Stimulated activated effector memory CD8-positive, alpha-beta T cell treated with anti-CD3 and anti-CD28 coated beads, Interleukin-12 subunit alpha, Interleukin-12 subunit beta, amount 100 ng/mL, for 72 hours (primary cell): ENCODE results near the gene KCNQ5.

ENCODE experiments used
- ATAC-seq: fragments of 150-1000 bp; cut with Tn5 transposase; 2 replicates; pipeline ENCODE4 v1.10.0; 2021
- DNase-seq, 2 donors: peaks; one replicate each; pipeline ENCODE4 v3.0.0; 2021 to 2022; ENCODE audit warnings: low spot score in 2 of 2
- H3K27ac Mint-ChIP-seq: one replicate; pipeline ENCODE4 v1.8.0; 2022; ENCODE audit warnings: mild to moderate bottlenecking, mixed read lengths
- H3K36me3 Mint-ChIP-seq: one replicate; pipeline ENCODE4 v1.8.0; 2022; ENCODE audit warnings: mild to moderate bottlenecking, mixed read lengths
- H3K4me1 Mint-ChIP-seq: one replicate; pipeline ENCODE4 v1.8.0; 2022; ENCODE audit warnings: mixed read lengths
- H3K4me3 Mint-ChIP-seq: one replicate; pipeline ENCODE4 v1.8.0; 2022; ENCODE audit warnings: mild to moderate bottlenecking, mixed read lengths
- H3K9me3 Mint-ChIP-seq: one replicate; pipeline ENCODE4 v1.8.0; 2022; ENCODE audit warnings: mixed read lengths

Gene KCNQ5

DNA sequence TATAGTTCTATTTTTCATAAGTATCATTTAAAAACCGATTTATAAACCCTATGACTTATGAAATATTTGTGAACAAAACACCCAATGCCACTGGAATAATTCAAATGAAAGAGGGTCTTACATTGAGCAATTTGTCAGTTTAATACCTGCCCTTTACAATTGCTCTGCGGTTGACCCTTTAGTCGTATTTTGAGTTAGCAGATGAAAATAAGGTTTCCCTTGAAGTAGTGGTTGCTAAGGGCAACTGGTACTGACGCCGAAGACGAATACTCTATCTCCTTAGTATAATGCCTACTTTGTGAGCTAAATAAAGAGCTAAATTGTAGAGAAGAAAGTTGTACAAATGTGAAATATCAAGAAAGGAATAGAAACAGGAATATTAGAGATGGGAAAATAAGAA lies 69.4 kb downstream of the KCNQ5 start:
- no peaks in the 10 kb centered on the region for H3K9me3 Mint-ChIP-seq
- no peak overlapping the region for H3K27ac Mint-ChIP-seq
- H3K4me3 Mint-ChIP-seq, result no peak overlapping the region
- DNase-seq (no peak), ATAC-seq (no peak)
- no peaks in the 10 kb centered on the region for H3K4me1 Mint-ChIP-seq
- H3K36me3 Mint-ChIP-seq, result no peaks in the 10 kb centered on the region

DNA sequence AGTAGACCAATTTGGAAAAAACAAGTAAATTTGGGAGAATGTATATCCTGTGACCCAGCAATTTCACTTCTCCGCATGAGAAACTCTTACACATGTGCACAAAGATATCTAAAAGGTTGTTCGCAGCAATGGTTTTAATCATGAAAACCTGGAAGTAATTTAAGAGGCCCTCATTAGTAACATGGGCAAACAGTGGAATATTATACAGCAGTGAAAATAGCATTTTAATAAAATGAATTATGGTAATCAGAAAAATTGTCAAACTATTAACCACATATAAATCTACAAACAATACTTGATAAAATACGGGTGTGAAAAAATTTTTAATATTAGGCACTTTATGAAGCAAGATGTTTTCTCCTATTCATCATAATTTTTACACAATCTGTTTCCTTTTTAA lies 74.2 kb downstream of the KCNQ5 start:
- DNase-seq (no peak), ATAC-seq (no peak)
- Mint-ChIP-seq H3K9me3 (no peaks in the 10 kb centered on the region), H3K4me3 (no peak overlapping the region), H3K4me1 (no peaks in the 10 kb centered on the region), H3K27ac (no peak overlapping the region), H3K36me3 (no peaks in the 10 kb centered on the region)

DNA sequence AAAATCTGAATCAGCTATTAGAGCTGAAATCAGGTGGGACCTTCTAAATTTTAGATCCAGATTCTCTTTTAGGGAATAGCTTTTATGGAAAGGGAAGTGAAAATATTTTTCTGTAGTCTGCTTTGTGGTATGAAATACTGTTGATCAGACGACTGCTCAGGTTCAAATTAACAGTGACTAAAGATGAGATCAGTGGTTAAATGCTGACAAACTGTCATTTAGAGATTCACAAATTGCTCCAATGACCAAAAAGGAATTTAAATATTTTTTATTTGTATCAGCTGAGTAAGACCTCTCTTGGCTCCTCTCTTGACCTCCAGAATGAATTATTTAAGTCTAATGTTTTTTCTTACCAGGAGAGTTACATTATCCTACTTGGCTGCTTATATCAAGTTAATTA lies 77.3 kb downstream of the KCNQ5 start:
- no peak overlapping the region for H3K4me3 Mint-ChIP-seq
- no peaks in the 10 kb centered on the region for H3K9me3 Mint-ChIP-seq
- DNase-seq (no peak), ATAC-seq (no peak)
- no peaks in the 10 kb centered on the region for H3K4me1 Mint-ChIP-seq
- H3K36me3 Mint-ChIP-seq, result no peaks in the 10 kb centered on the region
- no peak overlapping the region for H3K27ac Mint-ChIP-seq

DNA sequence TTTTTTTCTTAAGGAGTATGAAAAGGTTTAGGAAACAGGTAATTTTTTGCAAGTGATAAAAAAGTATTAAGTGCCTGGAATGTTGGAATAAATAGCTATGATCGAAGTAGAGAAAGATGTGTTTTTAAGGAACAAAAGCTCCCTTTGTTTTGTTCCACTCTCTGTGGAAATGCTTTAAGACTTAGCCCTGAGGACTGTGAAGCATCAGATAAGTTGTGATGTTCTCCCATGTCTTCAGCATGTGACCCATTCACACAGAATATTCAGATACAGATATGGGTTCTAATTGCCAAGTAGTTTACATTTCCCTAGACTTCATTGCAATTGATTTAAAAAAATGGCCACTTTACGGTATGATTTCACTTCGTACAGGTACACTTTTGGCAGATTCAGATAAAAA lies 80.6 kb downstream of the KCNQ5 start:
- Mint-ChIP-seq H3K27ac (no peak overlapping the region), H3K4me3 (no peak overlapping the region), H3K9me3 (no peaks in the 10 kb centered on the region), H3K36me3 (no peaks in the 10 kb centered on the region), H3K4me1 (no peaks in the 10 kb centered on the region)
- ATAC-seq (no peak), DNase-seq (no peak)

DNA sequence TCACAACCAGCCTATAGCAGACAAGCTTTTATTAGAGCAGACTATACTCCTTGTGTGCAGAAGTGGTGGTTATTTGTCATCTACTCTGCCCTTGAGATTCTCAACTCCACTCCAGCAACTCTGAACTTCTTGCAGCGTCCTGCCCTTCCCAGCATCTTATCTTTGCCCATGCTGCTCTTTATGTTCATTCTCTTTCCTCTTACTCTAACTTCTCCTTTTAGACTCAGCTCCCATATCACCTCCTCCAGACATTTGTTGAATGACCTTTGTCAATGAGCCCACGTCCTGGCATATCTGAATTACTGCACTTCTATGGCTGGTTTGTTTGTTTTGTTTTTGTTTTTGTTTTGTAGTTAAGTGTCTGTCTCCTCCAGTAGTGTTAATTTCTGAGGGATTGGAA lies 81.2 kb downstream of the KCNQ5 start:
- Mint-ChIP-seq H3K9me3 (no peaks in the 10 kb centered on the region), H3K27ac (no peak overlapping the region), H3K36me3 (no peaks in the 10 kb centered on the region), H3K4me1 (no peaks in the 10 kb centered on the region), H3K4me3 (no peak overlapping the region)
- no peak for ATAC-seq
- DNase-seq, result no peak

DNA sequence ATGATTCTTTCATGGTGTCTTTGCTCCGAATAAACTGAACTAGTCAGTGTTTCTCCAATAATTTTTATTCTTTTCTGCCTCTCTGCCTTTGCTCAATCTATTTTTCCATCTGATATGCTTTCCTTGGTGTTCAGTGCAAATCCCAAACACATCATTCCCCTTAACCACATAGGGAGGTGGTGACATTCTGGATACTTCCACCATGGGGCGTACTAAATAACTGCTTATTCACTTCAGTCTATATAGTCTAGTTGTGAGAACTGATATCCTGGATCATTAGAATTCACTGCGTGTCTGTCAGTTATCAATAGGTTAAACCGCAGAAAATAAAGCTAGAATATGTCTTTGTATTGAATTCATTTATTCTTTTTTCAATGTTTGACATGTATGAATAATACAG lies 83.1 kb downstream of the KCNQ5 start:
- no peaks in the 10 kb centered on the region for H3K4me1 Mint-ChIP-seq
- H3K4me3 Mint-ChIP-seq, result no peak overlapping the region
- H3K9me3 Mint-ChIP-seq, result peaks cover 3% of the 10 kb centered on the region
- H3K36me3 Mint-ChIP-seq, result no peaks in the 10 kb centered on the region
- H3K27ac Mint-ChIP-seq, result no peak overlapping the region
- ATAC-seq, result no peak
- no peak for DNase-seq

DNA sequence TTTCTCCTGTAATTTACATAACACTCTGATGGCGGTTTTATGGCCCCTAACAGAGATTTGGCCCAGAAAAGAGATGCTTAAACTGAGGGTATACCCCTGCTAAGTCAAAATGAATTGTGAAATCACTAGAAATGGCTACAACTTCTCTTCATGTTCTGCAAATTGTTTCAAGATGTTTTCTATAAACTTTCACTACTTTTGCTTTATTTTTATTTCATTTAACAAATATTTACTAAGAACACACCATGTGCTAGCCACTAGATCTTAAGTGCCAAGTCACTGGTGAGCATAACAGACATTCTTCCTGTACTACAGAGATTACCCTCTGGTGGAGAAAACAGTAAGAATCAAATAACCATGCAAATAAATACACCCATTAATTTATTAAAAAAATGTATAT lies 87.6 kb downstream of the KCNQ5 start:
- no peaks in the 10 kb centered on the region for H3K4me1 Mint-ChIP-seq
- ATAC-seq (no peak), DNase-seq (no peak)
- no peak overlapping the region for H3K27ac Mint-ChIP-seq
- no peak overlapping the region for H3K4me3 Mint-ChIP-seq
- peaks cover 9% of the 10 kb centered on the region for H3K9me3 Mint-ChIP-seq
- H3K36me3 Mint-ChIP-seq, result no peaks in the 10 kb centered on the region

DNA sequence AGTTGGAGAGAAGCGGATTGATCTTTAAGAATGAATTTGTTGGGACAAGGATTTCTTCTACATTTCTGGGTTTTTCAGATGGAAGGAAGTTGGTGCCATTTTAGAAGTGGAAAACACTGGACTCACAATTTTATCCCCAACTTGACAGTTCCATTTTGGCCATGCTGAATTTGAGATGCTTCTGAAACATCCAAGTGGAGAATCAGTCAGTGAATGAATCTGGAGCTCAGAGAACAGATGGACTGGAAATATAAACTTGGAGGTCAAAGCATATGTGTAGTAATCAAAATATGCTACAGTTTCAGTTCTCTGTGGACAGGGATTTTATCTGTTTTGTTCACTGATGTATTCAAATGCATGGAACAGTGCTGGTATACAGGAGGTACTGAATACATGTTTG lies 89.9 kb downstream of the KCNQ5 start:
- no peaks in the 10 kb centered on the region for H3K36me3 Mint-ChIP-seq
- peaks cover 9% of the 10 kb centered on the region for H3K9me3 Mint-ChIP-seq
- ATAC-seq, result no peak
- no peak overlapping the region for H3K4me3 Mint-ChIP-seq
- no peak for DNase-seq
- no peaks in the 10 kb centered on the region for H3K4me1 Mint-ChIP-seq
- no peak overlapping the region for H3K27ac Mint-ChIP-seq

DNA sequence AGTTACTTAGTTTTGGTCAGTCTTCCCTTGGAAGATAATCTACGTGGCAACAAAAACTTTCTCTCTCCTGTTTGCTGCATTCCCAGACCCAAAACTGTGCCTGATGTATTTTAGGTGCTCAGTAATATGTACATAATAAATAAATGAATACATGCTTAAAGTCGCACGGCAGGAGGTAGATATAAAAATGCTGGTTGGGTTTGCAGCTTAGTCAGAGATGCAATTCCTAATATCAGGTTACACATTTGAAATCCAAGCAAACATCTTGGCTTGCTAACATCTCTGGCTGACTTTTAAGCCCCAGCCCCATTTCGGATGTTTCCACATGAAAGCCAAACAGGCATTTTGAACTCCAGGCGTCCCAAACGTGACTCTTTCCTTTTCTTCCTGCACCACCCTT lies 91.0 kb downstream of the KCNQ5 start:
- ATAC-seq (no peak), DNase-seq (no peak)
- Mint-ChIP-seq H3K4me1 (no peaks in the 10 kb centered on the region), H3K9me3 (peaks cover 9% of the 10 kb centered on the region), H3K36me3 (no peaks in the 10 kb centered on the region), H3K27ac (no peak overlapping the region), H3K4me3 (no peak overlapping the region)

DNA sequence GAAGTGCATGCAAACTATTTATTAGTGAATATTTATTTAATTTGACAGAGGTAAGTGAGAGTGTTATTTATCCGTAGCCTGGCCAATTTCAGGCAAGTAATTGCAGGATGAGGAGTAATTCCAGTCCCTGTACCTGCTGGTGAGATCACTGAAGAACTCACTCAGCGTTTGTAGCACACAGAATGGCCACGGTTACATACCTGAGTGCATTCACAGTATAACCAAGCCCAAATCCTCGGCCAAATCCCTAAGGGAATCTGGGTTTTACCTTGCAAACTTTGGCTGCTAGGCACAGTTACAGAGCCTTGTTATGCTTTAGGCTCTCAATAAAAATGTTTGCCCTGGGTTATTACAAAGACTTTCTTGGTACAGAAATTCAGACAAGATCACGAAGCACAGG lies 93.3 kb downstream of the KCNQ5 start:
- ATAC-seq, result no peak

DNA sequence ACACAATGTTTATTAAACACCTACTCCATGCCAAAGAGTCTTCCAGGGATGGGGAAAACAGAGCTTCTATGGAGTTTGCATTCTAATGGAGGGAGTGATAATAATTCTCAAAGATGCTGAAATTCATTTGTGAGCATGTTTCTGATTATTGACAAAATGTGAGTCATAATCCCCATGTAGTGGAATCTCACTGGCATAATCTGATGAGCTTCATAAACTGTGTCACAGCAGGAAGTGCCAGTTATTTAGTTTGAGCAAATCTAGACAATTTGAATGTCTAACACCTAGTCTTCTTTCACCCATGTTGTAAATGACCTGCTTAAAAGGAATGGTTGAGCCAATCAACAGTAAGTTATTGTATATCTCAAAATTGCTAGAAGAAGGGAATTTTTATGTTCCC lies 95.1 kb downstream of the KCNQ5 start:
- DNase-seq (no peak), ATAC-seq (no peak)
- Mint-ChIP-seq H3K9me3 (no peaks in the 10 kb centered on the region), H3K4me1 (no peaks in the 10 kb centered on the region), H3K27ac (no peak overlapping the region), H3K36me3 (no peaks in the 10 kb centered on the region), H3K4me3 (no peak overlapping the region)

More for the DNA sequence above, 93.3 kb downstream of the KCNQ5 start:
- Mint-ChIP-seq H3K36me3 (no peaks in the 10 kb centered on the region), H3K9me3 (peaks cover 5% of the 10 kb centered on the region), H3K4me3 (no peak overlapping the region), H3K4me1 (no peaks in the 10 kb centered on the region), H3K27ac (no peak overlapping the region)
- no peak for DNase-seq

DNA sequence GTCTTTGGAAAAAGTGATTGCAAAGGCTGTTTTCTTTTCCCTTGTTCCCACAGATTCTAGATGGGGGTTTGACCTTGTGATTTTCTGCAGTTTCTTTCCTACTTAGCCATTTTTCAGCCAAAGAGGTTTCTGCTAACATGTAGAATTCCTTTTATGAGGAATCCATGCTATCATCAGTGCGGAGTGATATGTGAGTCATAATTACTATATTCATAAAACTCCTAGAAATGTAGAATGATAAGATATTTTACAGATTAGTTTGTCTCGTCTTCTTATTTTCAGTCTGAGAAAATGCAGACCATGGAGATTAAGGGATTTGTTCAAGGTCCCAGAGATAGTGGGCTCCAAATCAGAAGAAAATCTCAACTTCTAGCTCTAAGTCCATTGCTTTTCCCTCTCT lies 98.6 kb downstream of the KCNQ5 start:
- ATAC-seq, result no peak
- Mint-ChIP-seq H3K27ac (no peak overlapping the region), H3K4me3 (no peak overlapping the region), H3K9me3 (no peaks in the 10 kb centered on the region), H3K4me1 (no peaks in the 10 kb centered on the region), H3K36me3 (no peaks in the 10 kb centered on the region)
- DNase-seq, result no peak

DNA sequence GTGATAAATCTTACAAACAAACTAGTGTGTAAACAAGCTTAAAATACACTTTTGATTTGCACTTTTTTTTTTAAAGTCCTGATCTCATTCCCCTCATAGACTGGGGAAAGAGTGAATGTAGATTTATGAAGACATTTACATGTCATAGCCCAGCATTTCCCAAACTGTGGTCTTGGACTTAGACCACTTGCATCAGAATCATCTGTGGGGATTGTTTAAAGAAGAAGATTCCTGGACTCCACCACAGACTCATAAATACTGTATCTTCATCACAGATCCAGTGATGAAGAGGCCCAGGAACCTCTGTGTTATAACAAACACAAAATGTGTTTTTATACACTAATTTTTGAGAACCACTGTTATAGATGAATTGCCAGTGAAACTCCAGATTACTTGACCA lies 99.5 kb downstream of the KCNQ5 start:
- Mint-ChIP-seq H3K27ac (no peak overlapping the region), H3K36me3 (no peaks in the 10 kb centered on the region), H3K4me3 (no peak overlapping the region), H3K9me3 (no peaks in the 10 kb centered on the region), H3K4me1 (no peaks in the 10 kb centered on the region)
- no peak for ATAC-seq
- DNase-seq, result no peak

DNA sequence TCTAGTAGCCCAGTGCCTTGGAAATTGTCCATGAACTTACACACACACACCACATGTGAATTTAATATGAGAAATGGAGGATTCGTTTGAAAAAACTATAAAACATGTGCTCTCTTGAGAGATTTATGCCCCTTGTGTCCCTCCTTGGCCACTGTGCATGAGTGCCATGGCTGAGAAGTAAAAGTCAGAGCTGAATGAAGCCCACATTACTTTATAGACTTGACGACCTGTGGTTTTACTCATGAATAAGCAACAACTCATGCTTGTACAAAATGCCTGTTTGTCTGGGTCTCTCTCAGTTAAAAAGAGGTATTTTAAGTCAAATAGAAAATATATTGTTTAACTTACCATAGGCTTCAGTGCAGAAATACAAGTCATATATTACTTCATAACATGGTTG lies 102.7 kb downstream of the KCNQ5 start:
- Mint-ChIP-seq H3K4me3 (no peak overlapping the region), H3K9me3 (no peaks in the 10 kb centered on the region), H3K4me1 (no peaks in the 10 kb centered on the region), H3K36me3 (no peaks in the 10 kb centered on the region), H3K27ac (no peak overlapping the region)
- DNase-seq (no peak), ATAC-seq (no peak)

DNA sequence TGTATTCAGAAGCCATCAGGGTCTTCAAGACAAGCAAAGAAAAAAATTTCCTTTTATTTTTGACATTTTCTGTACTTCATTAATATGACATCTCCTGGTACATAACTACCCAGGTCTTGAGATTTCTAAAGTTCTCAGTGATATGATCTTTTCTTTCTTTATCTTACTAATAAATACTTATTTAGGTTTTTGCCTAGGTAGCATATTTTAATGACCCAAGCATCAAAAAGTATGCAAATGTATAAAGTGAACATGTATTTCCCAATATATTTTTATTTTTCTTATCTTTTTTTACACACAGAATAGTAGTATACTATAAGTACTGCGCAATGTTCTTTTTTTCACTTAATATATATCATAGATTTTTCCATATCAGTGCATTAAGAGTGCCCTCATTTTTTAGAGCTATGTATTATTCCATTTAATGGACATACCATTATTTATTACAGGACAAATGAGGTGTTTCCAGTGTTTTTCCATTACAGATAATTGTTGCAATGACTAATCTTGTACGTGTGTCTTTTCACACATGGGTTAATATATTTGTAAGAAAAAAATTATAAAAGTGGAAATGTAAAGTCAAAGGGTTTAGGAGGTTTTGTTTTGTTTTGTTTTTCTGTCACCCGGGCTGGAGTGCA lies 107.0 kb downstream of the KCNQ5 start:
- no peak for ATAC-seq
- Mint-ChIP-seq H3K27ac (no peak overlapping the region), H3K36me3 (no peaks in the 10 kb centered on the region), H3K4me1 (no peaks in the 10 kb centered on the region), H3K4me3 (no peak overlapping the region), H3K9me3 (no peaks in the 10 kb centered on the region)
- no peak for DNase-seq

DNA sequence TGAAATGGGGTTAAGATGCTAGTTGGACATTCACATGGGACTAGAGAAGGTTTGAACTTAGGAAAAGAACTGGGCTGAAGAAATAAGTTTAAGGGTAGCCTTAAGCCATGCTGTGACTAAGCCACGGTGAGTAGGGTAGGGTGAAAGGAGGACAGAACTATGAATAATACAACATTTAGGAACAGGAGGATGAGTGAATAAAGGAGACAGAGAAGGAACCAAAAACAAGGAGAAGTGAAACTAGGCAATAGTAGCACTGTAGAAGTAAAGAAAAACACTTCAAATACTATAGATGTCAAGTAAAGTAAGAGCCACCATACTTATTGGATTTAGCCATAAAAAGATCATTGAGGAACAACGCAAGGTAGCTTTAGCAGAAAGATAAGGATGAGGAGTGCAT lies 111.2 kb downstream of the KCNQ5 start:
- Mint-ChIP-seq H3K27ac (no peak overlapping the region), H3K4me3 (no peak overlapping the region), H3K9me3 (no peaks in the 10 kb centered on the region), H3K36me3 (no peaks in the 10 kb centered on the region), H3K4me1 (no peaks in the 10 kb centered on the region)
- DNase-seq (no peak), ATAC-seq (no peak)

DNA sequence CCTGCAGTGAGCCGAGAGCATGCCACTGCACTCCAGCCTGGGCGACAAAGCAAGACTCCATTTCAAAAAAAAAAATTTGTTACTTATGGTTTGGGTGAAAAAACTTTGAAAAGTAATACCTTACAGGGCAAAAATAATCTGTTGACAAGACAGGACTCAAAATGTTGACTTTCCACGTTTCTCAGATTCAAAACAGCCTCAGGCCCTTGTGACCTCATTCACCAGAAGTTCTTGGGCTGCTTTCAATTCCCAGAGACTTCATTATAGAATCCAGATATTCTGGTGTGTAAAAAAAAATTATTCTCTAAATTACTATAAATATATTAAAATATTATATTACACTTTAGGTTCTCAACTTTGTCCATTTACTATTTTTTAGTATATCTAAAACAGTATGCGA lies 116.2 kb downstream of the KCNQ5 start:
- DNase-seq (no peak), ATAC-seq (no peak)
- Mint-ChIP-seq H3K9me3 (no peaks in the 10 kb centered on the region), H3K27ac (no peak overlapping the region), H3K4me1 (peaks cover 24% of the 10 kb centered on the region), H3K4me3 (no peak overlapping the region), H3K36me3 (no peaks in the 10 kb centered on the region)
